Activated naive CD4-positive, alpha-beta T cell treated with anti-CD3 and anti-CD28 coated beads for 36 hours (primary cell): ENCODE data around the gene MAB21L1. TPM values are rescaled to one million over a fixed set of nuclear protein-coding genes. Genes with fewer than 3 reads are reported as not detected.

Experiments used
- CTCF ChIA-PET: fragments of 350-600 bp; sonication (Branson Sonifier 250); formaldehyde crosslinking; loops from one replicate; lab custom pipeline; 2021; ENCODE audit warnings: antibody characterized with exemption; lab: Charles Lee
- DNase-seq: peaks from one replicate; pipeline ENCODE4 v3.0.0-alpha.2; 2020
- H3K27ac Mint-ChIP-seq: one replicate; pipeline ENCODE4 v1.8.0; 2021; ENCODE audit warnings: mild to moderate bottlenecking, mixed read lengths
- H3K27me3 Mint-ChIP-seq: one replicate; pipeline ENCODE4 v1.8.0; 2021; ENCODE audit warnings: low read depth, mixed read lengths
- H3K36me3 Mint-ChIP-seq: one replicate; pipeline ENCODE4 v1.8.0; 2021; ENCODE audit warnings: low read depth, mixed read lengths
- H3K4me1 Mint-ChIP-seq: one replicate; pipeline ENCODE4 v1.8.0; 2021; ENCODE audit warnings: low read depth, mixed read lengths
- H3K4me3 Mint-ChIP-seq: one replicate; pipeline ENCODE4 v1.8.0; 2021; ENCODE audit warnings: mild to moderate bottlenecking, moderate library complexity, mixed read lengths
- H3K9me3 Mint-ChIP-seq: one replicate; pipeline ENCODE4 v1.8.0; 2021; ENCODE audit warnings: mixed read lengths
- intact Hi-C: fragments of 100-400 bp; cut with micrococcal nuclease; formaldehyde crosslinking; loops from one replicate; pipeline ENCODE4 v1.15.1; 2023
- total RNA-seq, 2 experiments: library from RNA; stranded (reverse); gene quantifications; one replicate each; pipeline ENCODE4 v1.2.3, GENCODE V29; 2021

Gene MAB21L1
- total RNA-seq, 2 experiments from 2014 or later = not detected

GRCh38 chr13:35465371-35465770, 11.1 kb downstream of the MAB21L1 start:
- H3K4me1 Mint-ChIP-seq = peaks cover under 1% of the 10 kb centered on the region
- H3K9me3 Mint-ChIP-seq = peaks cover 2% of the 10 kb centered on the region
- H3K4me3 Mint-ChIP-seq = no peak overlapping the region
- H3K36me3 Mint-ChIP-seq = peaks cover 3% of the 10 kb centered on the region
- intact Hi-C loops = no loop called here
- no peak overlapping the region for H3K27ac Mint-ChIP-seq
- CTCF ChIA-PET = no interaction called here
- peaks cover 37% of the 10 kb centered on the region for H3K27me3 Mint-ChIP-seq
- DNase-seq = no peak

GRCh38 chr13:35460061-35460460, 16.4 kb downstream of the MAB21L1 start:
- Mint-ChIP-seq H3K36me3 (peaks cover 7% of the 10 kb centered on the region), H3K27ac (no peak overlapping the region), H3K9me3 (no peaks in the 10 kb centered on the region), H3K27me3 (peaks cover 10% of the 10 kb centered on the region), H3K4me3 (no peak overlapping the region), H3K4me1 (no peaks in the 10 kb centered on the region)
- CTCF ChIA-PET = no interaction called here
- no peak for DNase-seq
- intact Hi-C loops = no loop called here

- Mint-ChIP-seq H3K4me1 (no peaks in the 10 kb centered on the region), H3K36me3 (peaks cover 7% of the 10 kb centered on the region), H3K27ac (no peak overlapping the region), H3K9me3 (no peaks in the 10 kb centered on the region), H3K4me3 (no peak overlapping the region), H3K27me3 (peaks cover 4% of the 10 kb centered on the region)
- CTCF ChIA-PET = no interaction called here
- no peak for DNase-seq
- intact Hi-C loops = no loop called here
These were observed 19.2 kb downstream of the MAB21L1 start for GRCh38 chr13:35457258-35457657.

- Mint-ChIP-seq H3K4me3 (no peak overlapping the region), H3K36me3 (peaks cover 7% of the 10 kb centered on the region), H3K27ac (no peak overlapping the region), H3K27me3 (peaks cover 3% of the 10 kb centered on the region), H3K9me3 (no peaks in the 10 kb centered on the region), H3K4me1 (no peaks in the 10 kb centered on the region)
- intact Hi-C loops = no loop called here
- CTCF ChIA-PET = no interaction called here
- no peak for DNase-seq
These were observed 21.5 kb downstream of the MAB21L1 start for GRCh38 chr13:35455022-35455421.

GRCh38 chr13:35449821-35450220, 26.7 kb downstream of the MAB21L1 start:
- H3K27me3 Mint-ChIP-seq = no peaks in the 10 kb centered on the region
- H3K4me3 Mint-ChIP-seq = no peak overlapping the region
- DNase-seq = no peak
- H3K36me3 Mint-ChIP-seq = no peaks in the 10 kb centered on the region
- CTCF ChIA-PET = no interaction called here
- H3K27ac Mint-ChIP-seq = no peak overlapping the region
- intact Hi-C loops = no loop called here
- no peaks in the 10 kb centered on the region for H3K9me3 Mint-ChIP-seq
- no peaks in the 10 kb centered on the region for H3K4me1 Mint-ChIP-seq

- H3K4me1 Mint-ChIP-seq = no peaks in the 10 kb centered on the region
- CTCF ChIA-PET = no interaction called here
- intact Hi-C loops = no loop called here
- H3K4me3 Mint-ChIP-seq = no peak overlapping the region
- no peaks in the 10 kb centered on the region for H3K9me3 Mint-ChIP-seq
- no peaks in the 10 kb centered on the region for H3K36me3 Mint-ChIP-seq
- DNase-seq = no peak
- H3K27ac Mint-ChIP-seq = no peak overlapping the region
- no peaks in the 10 kb centered on the region for H3K27me3 Mint-ChIP-seq
These were observed 28.0 kb downstream of the MAB21L1 start for GRCh38 chr13:35448465-35448864.
